H7 (cell line): ENCODE measurements around the gene ERBB4. TPM values are rescaled to one million over a fixed set of nuclear protein-coding genes. Genes with fewer than 3 reads are reported as not detected.
"Not testable (repeated sequence)": the region's sequence is repeated elsewhere in the genome, so short reads cannot be mapped to it uniquely, and the experiment has no call there.

Experiments
- DNase-seq: peaks from one replicate; pipeline ENCODE4 v3.0.0; 2012
- H3K27me3 ChIP-seq: 2 replicates; pipeline ENCODE4 v1.6.0; 2011; ENCODE audit warnings: mild to moderate bottlenecking, low read length; ENCODE audit not compliant: control insufficient read depth, insufficient read depth
- H3K36me3 ChIP-seq: replicated peaks from 2 replicates; pipeline ENCODE4 v1.5.1; 2011; ENCODE audit warnings: low read length; ENCODE audit not compliant: control insufficient read depth, insufficient read depth
- H3K4me3 ChIP-seq: 2 replicates; pipeline ENCODE4 v1.5.1; 2011; ENCODE audit warnings: low read depth, mild to moderate bottlenecking, control low read depth, low read length, moderate library complexity; ENCODE audit not compliant: insufficient read depth
- total RNA-seq: library from RNA; depleted of rRNA; stranded (reverse); fragments of >200 nt; shearing (Covaris generic); gene quantifications from 2 replicates; pipeline ENCODE4 v1.2.3, GENCODE V29; 2014

ERBB4 gene
- total RNA-seq, 1 experiment from 2014 or later, result 5.7 TPM

DNA sequence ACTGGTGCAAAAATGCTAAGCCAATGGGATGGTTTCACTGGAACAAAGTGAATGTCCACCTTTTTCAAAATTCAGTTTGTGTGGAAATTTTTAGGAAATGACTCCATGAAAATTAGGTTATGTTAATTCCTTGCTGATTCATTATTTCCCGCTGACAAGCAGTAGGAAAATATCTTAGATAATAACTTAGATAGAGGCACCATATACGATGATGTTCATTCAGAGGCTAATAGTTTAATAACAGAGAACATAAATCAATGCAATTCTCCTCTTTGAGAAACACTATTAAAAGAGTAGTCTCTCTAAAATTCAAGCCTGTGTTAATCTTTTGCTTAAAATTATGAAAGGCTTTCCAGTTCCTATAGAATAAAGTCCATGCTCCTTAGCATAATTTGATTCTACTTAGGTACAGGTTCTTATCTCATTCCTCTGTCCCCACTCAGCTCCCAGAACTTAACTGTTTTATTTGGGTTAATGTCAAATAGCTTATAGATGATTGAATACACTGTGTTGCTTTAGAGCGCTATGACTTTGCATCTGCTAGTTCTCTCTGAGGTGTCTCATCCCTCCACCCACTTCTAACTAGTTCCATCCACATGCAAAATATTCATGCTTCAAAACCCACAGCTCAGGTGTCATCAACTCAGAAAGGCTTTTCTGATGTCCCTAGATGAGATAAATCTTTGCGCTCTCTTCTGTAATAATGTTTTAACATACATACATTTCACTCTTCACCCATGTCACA lies 503.6 kb downstream of the ERBB4 start:
- DNase-seq, result no peak
- no peak overlapping the region for H3K4me3 ChIP-seq

DNA sequence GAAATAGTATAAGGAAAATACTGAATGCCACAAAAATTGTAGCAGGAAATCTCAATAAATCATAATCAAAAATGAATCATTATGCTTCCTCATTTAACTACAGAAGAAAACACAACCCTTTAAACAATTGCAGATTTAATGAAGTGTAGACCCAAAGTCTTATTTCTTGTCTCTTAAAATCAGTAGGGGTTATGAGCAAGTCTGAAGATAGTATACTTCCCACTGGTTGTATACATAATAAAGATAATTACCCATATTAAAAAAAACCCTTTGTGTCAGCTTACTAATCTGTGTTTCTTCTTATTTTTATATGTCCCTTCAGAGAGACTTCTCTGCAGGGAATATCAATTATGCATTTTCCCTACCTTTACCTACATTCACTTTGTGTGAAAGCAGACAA lies 504.7 kb downstream of the ERBB4 start:
- Histone ChIP-seq H3K27me3 (no peaks in the 10 kb centered on the region), H3K36me3 (no peaks in the 10 kb centered on the region), H3K4me3 (no peak overlapping the region)
- DNase-seq, result no peak

More for the DNA sequence above, 503.6 kb downstream of the ERBB4 start:
- Histone ChIP-seq H3K36me3 (no peaks in the 10 kb centered on the region), H3K27me3 (no peaks in the 10 kb centered on the region)

DNA sequence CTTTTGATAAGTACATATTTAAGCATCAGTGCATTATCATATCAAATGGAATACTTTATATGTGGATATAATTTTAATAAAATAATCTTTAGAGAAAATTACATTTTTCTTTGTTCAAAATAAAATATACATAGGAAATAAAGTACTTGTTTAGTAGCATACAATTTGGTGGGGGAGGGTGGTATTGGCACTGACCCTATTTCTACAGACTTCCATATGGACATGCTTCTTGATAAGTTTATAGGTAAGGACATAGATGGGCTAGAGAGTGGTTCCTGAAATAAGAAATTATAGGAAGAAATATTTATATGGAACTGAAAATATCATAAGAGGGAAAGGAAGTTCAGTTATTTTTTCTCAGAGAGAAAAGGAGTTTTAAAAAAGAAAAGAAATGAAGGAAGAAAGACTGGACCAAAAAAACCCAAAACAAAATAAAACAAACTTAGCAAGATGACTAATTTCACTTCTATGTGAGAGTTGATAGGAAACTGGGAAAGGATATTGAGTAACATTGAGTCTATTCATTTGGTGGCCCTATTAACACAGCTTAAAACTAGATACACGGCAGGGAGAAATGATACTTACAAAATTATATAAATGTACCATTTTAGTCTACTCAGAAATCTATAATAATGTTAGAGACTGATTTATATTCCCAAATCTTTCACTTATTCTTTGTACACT lies 505.9 kb downstream of the ERBB4 start:
- Histone ChIP-seq H3K36me3 (no peaks in the 10 kb centered on the region), H3K27me3 (no peaks in the 10 kb centered on the region)

DNA sequence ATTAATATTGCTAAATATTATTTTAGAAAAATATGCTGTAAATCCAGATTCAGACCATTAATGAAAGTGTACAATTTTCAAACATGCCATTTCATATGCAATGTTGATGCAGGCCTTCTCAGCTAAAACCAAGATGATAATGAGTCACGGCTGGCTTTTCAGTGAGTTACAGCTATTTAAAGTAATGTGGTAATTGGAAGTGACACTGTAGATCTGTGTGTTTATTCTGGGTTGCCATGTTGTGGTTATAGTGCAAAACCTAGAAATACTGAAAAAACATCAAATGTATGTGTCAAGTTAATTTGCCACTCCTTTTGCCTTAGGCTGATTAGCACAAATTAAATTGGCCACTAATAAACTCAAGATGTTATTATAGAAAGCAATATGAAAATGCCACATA lies 506.6 kb downstream of the ERBB4 start:
- Histone ChIP-seq H3K36me3 (no peaks in the 10 kb centered on the region), H3K27me3 (no peaks in the 10 kb centered on the region), H3K4me3 (no peak overlapping the region)
- DNase-seq, result no peak

More for the DNA sequence above, 505.9 kb downstream of the ERBB4 start:
- no peak for DNase-seq
- H3K4me3 ChIP-seq, result no peak overlapping the region

DNA sequence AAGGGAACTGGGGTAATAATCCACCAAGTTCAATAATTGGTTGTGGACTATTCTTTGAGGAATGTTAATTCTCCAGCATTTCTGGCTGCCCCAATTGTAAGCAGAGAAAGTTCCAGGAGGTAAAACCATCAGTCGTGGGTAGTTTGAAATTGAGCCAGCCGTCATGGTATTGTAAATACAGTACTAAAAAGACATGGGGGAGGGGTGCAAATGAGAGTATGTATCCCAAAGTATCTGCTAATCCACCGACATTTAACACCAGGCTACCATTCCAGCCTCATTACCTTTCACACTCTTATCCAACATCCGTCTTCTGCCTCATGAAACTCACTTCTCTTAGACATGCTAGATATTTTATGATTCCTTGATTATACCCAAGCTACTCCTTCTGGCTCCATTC lies 507.9 kb downstream of the ERBB4 start:
- no peak for DNase-seq
- H3K27me3 ChIP-seq, result no peaks in the 10 kb centered on the region
- no peaks in the 10 kb centered on the region for H3K36me3 ChIP-seq
- no peak overlapping the region for H3K4me3 ChIP-seq

DNA sequence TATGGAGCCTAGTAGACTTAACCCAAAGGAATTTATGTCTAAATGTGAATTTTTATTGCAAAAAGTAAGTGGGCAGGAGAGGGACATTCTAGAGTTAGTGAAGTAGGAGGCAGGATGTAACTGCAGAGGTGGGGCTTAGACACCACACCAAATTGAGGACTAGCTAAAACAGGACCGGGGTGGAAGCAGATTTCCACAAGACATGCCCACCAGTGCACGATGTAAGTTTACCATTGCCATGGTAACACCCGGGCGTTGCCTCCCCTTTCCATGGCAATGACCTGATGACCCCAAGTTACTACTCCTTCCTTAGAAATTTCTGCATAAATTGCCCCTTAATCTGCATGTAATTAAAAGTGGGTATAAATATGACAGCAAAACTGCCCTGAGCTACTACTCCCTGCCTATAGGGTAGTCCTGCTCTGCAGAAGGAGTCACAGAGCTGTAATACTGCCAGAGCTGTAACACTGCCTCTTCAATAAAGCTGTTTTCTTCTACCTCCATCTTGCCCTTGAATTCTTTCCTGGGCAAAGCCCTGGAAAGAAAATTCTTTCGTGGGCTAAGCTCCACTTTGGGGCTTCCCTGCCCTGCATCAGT lies 509.7 kb downstream of the ERBB4 start:
- H3K36me3 ChIP-seq, result no peaks in the 10 kb centered on the region
- H3K4me3 ChIP-seq, result no peak overlapping the region
- H3K27me3 ChIP-seq, result no peaks in the 10 kb centered on the region
- DNase-seq, result no peak

DNA sequence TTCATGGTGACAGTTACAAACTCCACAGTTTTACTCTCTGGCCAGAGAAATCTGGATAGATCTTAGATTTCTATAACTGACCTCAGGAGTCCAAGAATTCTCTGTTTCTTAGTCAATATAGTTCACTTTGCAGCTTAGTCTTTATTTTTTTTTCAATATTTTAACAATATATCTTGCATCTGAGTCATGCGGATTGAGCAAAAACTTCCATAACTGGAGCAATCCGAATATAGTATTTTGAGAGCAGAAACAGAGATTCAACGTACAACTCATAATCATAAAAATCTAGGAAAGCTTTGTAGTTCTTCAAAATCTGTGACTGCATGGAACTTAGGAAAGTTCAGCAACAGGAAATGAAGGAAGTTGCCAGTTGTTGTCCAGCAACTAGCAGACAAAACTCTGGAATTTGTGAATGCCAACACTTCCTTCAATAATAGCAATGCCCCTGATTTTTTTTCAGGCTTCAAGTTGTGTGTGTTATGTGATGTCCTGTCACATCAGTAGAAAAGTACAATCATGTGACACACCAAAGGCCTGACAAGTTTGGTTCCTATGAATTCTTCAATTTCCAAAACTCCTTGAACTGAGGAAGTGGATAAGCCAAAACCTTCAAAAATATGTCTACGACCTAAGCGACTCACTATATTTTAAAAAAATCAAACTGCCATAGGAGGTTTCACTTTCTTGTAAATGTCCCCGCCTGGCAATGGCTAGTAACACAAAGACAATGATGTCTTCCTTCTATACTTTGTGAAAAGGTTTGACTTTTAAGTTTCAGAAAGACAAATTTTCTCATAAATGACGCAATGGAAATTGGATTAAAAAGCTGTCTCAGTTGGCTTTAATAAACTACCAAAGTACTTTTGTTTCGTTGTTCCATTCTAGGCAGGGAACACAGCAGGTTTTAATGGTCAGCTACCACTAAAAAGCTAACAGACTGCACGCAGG lies 510.6 kb downstream of the ERBB4 start:
- no peak overlapping the region for H3K4me3 ChIP-seq
- no peak for DNase-seq
- no peaks in the 10 kb centered on the region for H3K36me3 ChIP-seq
- H3K27me3 ChIP-seq, result no peaks in the 10 kb centered on the region

DNA sequence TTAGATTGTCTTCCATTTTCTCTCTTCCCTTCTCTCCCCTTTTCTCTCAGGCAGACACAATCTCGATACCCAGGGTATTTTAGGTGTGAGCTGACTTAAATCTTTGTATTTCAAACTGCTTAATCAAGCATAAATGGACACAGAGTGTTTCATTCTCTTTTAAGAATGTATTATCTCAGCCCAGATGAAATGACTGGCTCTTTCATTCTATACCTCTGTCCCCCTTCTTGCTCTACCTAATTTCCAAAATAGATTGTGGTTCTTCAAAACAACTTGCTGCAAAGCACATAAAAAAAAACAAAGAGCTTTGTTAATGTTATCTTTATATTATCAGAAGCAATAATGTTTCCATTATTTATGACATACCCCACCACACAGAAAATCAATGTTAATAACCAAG lies 514.6 kb downstream of the ERBB4 start:
- no peak overlapping the region for H3K4me3 ChIP-seq
- no peak for DNase-seq
- H3K27me3 ChIP-seq, result no peaks in the 10 kb centered on the region
- H3K36me3 ChIP-seq, result no peaks in the 10 kb centered on the region

DNA sequence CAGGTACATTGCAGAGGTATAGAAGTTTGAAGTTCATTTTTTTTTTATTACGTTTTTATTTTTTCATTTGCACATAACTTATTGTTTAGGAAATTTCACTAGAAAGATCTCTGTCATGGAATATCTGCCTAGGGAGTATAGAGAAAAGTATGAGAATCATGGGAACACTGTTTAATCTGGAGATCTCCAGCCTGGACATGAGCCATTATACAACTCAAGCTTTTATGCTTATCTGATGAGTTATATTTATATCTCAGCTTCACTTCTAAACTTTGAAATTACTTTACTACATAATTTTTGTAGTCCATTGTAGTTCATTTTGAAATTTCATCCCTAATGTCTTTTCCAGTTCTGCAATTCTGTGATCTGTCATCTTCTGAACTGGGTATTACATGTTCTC lies 515.6 kb downstream of the ERBB4 start:
- Histone ChIP-seq H3K36me3 (no peaks in the 10 kb centered on the region), H3K27me3 (no peaks in the 10 kb centered on the region), H3K4me3 (no peak overlapping the region)
- no peak for DNase-seq

DNA sequence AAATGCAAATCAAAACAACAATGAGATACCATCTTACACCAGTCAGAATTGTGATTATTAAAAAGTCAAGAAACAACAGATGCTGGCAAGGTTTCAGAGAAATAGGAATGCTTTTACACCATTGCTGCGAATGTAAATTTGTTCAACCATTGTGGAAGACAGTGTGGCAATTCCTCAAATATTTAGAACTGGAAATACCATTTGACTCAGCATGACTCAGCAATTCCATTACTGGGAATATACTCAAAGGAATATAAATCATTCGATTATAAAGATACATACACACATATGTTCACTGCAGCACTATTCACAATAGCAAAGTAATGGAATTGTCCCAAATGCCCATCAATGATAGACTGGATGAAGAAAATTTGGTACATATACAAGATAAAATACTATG lies 516.7 kb downstream of the ERBB4 start:
- no peak for DNase-seq
- H3K36me3 ChIP-seq, result no peaks in the 10 kb centered on the region

DNA sequence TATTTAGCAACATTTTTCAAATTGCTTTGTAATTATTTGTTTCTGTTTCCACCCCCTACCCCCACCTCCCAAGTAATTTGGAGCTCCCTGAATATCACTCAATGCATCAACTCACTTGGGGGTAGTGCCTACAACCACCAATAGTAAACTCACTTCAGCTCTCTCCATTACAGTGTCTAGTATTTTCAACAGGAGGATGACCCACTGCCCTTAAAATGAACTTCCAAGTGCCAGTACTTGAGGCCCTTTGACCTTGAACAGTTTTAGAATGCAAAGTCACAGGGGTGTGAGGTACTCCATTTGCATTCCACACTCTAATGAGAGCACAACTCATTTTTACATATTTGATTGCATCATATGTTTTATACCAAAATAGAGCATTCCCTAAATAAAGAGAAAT lies 523.0 kb downstream of the ERBB4 start:
- H3K4me3 ChIP-seq, result no peak overlapping the region

More for the DNA sequence above, 516.7 kb downstream of the ERBB4 start:
- Histone ChIP-seq H3K27me3 (no peaks in the 10 kb centered on the region), H3K4me3 (no peak overlapping the region)

DNA sequence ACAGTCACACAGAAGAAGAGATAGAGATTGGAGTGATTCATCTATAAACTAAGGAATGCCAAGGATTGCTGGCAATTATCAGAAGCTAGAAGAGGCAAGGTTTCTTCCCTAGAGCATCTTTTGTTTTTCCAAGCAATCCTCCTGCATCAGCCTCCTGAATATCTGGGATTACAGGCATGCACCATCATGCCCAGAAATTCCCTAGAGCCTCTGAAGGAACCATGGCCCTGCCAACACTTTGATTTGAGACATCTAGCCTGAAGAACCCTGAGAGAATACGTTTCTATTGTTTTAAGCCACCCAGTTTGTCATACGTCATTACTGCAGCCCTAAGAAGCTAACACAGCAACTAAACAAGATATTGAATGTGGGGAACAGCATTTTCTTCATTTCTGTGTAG lies 525.0 kb downstream of the ERBB4 start:
- no peaks in the 10 kb centered on the region for H3K27me3 ChIP-seq
- no peaks in the 10 kb centered on the region for H3K36me3 ChIP-seq
- H3K4me3 ChIP-seq, result no peak overlapping the region
- no peak for DNase-seq

More for the DNA sequence above, 523.0 kb downstream of the ERBB4 start:
- Histone ChIP-seq H3K36me3 (no peaks in the 10 kb centered on the region), H3K27me3 (no peaks in the 10 kb centered on the region)
- DNase-seq, result no peak

DNA sequence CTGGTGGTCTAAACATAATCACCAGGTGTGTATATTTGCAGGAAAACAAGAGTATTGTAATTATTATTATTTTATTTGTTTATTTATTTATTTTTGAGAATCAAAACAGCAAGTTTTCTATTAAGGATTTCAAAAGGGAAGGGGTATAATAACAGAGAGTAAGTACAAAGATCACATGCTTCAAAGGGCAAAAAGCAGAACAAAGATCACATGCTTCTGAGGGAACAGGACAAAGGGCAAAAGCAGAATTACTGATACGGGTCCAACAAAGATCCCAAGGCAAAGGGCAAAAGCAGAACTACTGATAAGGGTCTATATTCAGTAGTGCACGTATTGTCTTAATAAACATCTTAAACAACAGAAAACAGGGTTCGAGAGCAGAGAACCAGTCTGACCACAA lies 528.3 kb downstream of the ERBB4 start:
- not testable (repeated sequence) for H3K36me3 ChIP-seq, DNase-seq

DNA sequence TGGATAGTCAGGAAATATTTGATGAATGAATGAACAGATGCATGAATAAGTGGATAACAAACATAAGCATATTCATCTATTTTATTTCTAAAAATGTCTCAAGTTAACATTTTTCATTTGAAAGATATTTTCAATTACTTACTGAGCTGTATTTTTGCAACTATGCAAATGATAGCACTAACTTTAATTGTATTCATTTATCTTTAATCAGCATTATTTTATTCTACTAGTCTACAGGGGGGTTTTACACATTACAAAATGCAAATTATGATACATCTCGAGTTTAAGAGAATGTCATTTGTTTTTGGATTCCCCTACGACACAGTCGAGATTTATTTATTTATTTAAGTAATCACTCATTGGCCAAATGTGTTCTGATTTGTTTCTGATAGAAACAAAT lies 530.6 kb downstream of the ERBB4 start:
- DNase-seq, result no peak
- Histone ChIP-seq H3K36me3 (no peaks in the 10 kb centered on the region), H3K4me3 (no peak overlapping the region), H3K27me3 (no peaks in the 10 kb centered on the region)

More for the DNA sequence above, 528.3 kb downstream of the ERBB4 start:
- not testable (repeated sequence) for H3K4me3 ChIP-seq, H3K27me3 ChIP-seq
